ENCODE data around the gene JAZF1.

DNA sequence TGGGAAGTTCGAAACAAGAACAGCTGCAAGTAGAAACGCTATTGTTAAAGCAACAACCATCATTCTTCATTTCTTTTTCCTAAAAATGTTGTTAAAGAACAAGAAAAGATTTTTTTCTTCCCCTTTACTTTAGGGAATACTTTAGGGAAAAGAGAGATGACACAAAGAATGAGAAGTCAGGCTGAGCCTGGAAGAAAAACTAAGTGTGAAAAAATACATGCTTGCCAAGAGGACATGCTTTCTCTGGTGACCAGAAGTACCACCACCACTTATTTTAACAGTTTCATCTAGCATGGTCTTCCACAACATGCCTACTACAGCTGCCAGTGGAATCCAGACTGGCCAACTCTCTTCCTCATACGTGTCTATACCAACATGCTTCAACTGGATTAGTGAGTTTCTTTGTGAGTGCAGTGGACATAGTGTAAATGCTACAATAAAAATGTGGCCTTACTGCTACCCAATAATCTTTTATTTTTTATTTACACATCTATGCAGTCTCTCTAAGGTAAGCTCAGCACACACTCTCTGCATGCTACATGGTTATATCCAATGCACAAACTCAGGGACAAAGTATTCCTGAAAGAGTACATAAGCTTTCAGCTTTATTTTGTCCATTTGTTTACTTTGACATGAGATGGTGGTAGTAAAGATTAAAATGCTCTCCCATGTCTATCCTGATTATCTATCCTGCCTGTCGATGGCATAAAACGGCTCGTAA, 244.4 kb downstream of the JAZF1 start:
- TF ChIP-seq, protein P1, sequence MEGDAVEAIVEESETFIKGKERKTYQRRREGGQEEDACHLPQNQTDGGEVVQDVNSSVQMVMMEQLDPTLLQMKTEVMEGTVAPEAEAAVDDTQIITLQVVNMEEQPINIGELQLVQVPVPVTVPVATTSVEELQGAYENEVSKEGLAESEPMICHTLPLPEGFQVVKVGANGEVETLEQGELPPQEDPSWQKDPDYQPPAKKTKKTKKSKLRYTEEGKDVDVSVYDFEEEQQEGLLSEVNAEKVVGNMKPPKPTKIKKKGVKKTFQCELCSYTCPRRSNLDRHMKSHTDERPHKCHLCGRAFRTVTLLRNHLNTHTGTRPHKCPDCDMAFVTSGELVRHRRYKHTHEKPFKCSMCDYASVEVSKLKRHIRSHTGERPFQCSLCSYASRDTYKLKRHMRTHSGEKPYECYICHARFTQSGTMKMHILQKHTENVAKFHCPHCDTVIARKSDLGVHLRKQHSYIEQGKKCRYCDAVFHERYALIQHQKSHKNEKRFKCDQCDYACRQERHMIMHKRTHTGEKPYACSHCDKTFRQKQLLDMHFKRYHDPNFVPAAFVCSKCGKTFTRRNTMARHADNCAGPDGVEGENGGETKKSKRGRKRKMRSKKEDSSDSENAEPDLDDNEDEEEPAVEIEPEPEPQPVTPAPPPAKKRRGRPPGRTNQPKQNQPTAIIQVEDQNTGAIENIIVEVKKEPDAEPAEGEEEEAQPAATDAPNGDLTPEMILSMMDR (IDR thresholded peaks at IDR 0.05), result no peak
- TF ChIP-seq POLR2A (IDR thresholded peaks at IDR 0.05), result no peak
